Fibroblast of villous mesenchyme (primary cell): ENCODE data around the gene CPA4. TPM values are rescaled to one million over a fixed set of nuclear protein-coding genes. Genes with fewer than 3 reads are reported as not detected.
A peak's percentile ranks its signal among the peaks of the same experiment; 100 is the strongest.

Experiments
- DNase-seq: peaks from one replicate; pipeline ENCODE4 v3.0.0-alpha.2; 2010; ENCODE audit warnings: low read depth
- H3K4me3 ChIP-seq: 2 replicates; pipeline ENCODE4 v1.5.1; 2011; ENCODE audit warnings: low read depth, mild to moderate bottlenecking, low read length
- CTCF ChIP-seq: IDR thresholded peaks from 2 replicates; pipeline ENCODE4 v1.5.1; 2012; ENCODE audit warnings: low read depth, mild to moderate bottlenecking, low read length; ENCODE audit not compliant: insufficient read depth
- total RNA-seq: library from RNA; depleted of rRNA; stranded (reverse); fragments of >200 nt; gene quantifications from 2 replicates; pipeline ENCODE4 v1.2.3, GENCODE V29; 2012

CPA4 gene
- total RNA-seq, 1 donor = 90.2 TPM

GRCh38 chr7:130369831-130370550 is 77.0 kb downstream of the CPA4 start:
- no peak overlapping the region for H3K4me3 ChIP-seq
- peak; percentile 52 for DNase-seq
- no peak for TF ChIP-seq CTCF

GRCh38 chr7:130371046-130371445 is 78.1 kb downstream of the CPA4 start:
- no peak overlapping the region for H3K4me3 ChIP-seq
- no peak for TF ChIP-seq CTCF
- DNase-seq = peak; percentile 61

- no peak for TF ChIP-seq CTCF
- DNase-seq = peak; percentile 87
- no peak overlapping the region for H3K4me3 ChIP-seq
These were observed 79.6 kb downstream of the CPA4 start for GRCh38 chr7:130372402-130373165.

Other genes starting within 250 kb of the CPA4 start
- gene ZC3HC1, start 241.8 kb upstream of the CPA4 start, total RNA-seq = 12.2 and 16.4 TPM in 2 replicates
- gene KLHDC10, start 222.6 kb upstream of the CPA4 start, total RNA-seq = 28.7 and 43.6 TPM in 2 replicates
- 16.4 and 16.8 TPM in 2 replicates for gene TMEM209, start 87.8 kb upstream of the CPA4 start, total RNA-seq
- under 0.01 and 0.43 TPM in 2 replicates for gene SSMEM1, start 85.3 kb upstream of the CPA4 start, total RNA-seq
- 0.32 TPM in 1 of 2 replicates, not detected in the other for gene CPA2, start 26.3 kb upstream of the CPA4 start, total RNA-seq
- gene CPA5, start 51.7 kb downstream of the CPA4 start, total RNA-seq = not detected in 2 replicates
- gene CPA1, start 87.3 kb downstream of the CPA4 start, total RNA-seq = 0.32 and 0.86 TPM in 2 replicates
- gene CEP41, start 147.9 kb downstream of the CPA4 start, total RNA-seq = 9.7 and 12.5 TPM in 2 replicates
- 302 and 606 TPM in 2 replicates for gene MEST, start 198.9 kb downstream of the CPA4 start, total RNA-seq